ENCODE data around the gene COA5. TPM values are rescaled to one million over a fixed set of nuclear protein-coding genes. Genes with fewer than 3 reads are reported as not detected.
"Not testable (repeated sequence)": the region's sequence is repeated elsewhere in the genome, so short reads cannot be mapped to it uniquely, and the experiment has no call there.

The COA5 gene
- total RNA-seq, 1 donor from 2014 or later = 38.4 TPM

GRCh38 chr2:98606431-98606830, 1.9 kb downstream of the COA5 start:
- DNase-seq = no peak

GRCh38 chr2:98605076-98605475, 3.2 kb downstream of the COA5 start:
- no peak for DNase-seq

- no peak for DNase-seq
Observed at GRCh38 chr2:98604547-98604946, 3.8 kb downstream of the COA5 start.

GRCh38 chr2:98601532-98602132, 6.7 kb downstream of the COA5 start:
- DNase-seq = peak; percentile 29

GRCh38 chr2:98598781-98599428, 9.4 kb downstream of the COA5 start:
- no peak for DNase-seq

- DNase-seq = not testable (repeated sequence)
Observed at GRCh38 chr2:98594665-98595064, 13.6 kb downstream of the COA5 start.

- DNase-seq = no peak
Observed at GRCh38 chr2:98592565-98592964, 15.7 kb downstream of the COA5 start.

GRCh38 chr2:98589489-98589888, 18.8 kb downstream of the COA5 start:
- DNase-seq = no peak

GRCh38 chr2:98588880-98589431, 19.4 kb downstream of the COA5 start:
- no peak for DNase-seq

- no peak for DNase-seq
Observed at GRCh38 chr2:98586551-98587140, 21.7 kb downstream of the COA5 start.

GRCh38 chr2:98585386-98585785, 22.9 kb downstream of the COA5 start:
- no peak for DNase-seq

- no peak for DNase-seq
Observed at GRCh38 chr2:98583816-98584618, 24.3 kb downstream of the COA5 start.

- no peak for DNase-seq
Observed at GRCh38 chr2:98583276-98583675, 25.0 kb downstream of the COA5 start.

GRCh38 chr2:98582523-98582922, 25.8 kb downstream of the COA5 start:
- DNase-seq = no peak

GRCh38 chr2:98580656-98581284, 27.5 kb downstream of the COA5 start:
- no peak for DNase-seq

- no peak for DNase-seq
Observed at GRCh38 chr2:98579926-98580325, 28.4 kb downstream of the COA5 start.

- DNase-seq = no peak
Observed at GRCh38 chr2:98578231-98578630, 30.1 kb downstream of the COA5 start.

- no peak for DNase-seq
Observed at GRCh38 chr2:98577313-98577712, 31.0 kb downstream of the COA5 start.

GRCh38 chr2:98576666-98577312, 31.5 kb downstream of the COA5 start:
- no peak for DNase-seq

- no peak for DNase-seq
Observed at GRCh38 chr2:98573426-98573825, 34.9 kb downstream of the COA5 start.

- no peak for DNase-seq
Observed at GRCh38 chr2:98572676-98573075, 35.6 kb downstream of the COA5 start.

- DNase-seq = no peak
Observed at GRCh38 chr2:98572211-98572610, 36.1 kb downstream of the COA5 start.
